GM21447 (cell line): ENCODE data around the gene CAB39L.
"Not testable (repeated sequence)": the region's sequence is repeated elsewhere in the genome, so short reads cannot be mapped to it uniquely, and the experiment has no call there.

Experiments
- ATAC-seq: cut with Tn5 transposase; IDR thresholded peaks from one replicate; pipeline ENCODE4 v1.9.1; 2021; ENCODE audit not compliant: unreplicated experiment

The CAB39L gene

DNA sequence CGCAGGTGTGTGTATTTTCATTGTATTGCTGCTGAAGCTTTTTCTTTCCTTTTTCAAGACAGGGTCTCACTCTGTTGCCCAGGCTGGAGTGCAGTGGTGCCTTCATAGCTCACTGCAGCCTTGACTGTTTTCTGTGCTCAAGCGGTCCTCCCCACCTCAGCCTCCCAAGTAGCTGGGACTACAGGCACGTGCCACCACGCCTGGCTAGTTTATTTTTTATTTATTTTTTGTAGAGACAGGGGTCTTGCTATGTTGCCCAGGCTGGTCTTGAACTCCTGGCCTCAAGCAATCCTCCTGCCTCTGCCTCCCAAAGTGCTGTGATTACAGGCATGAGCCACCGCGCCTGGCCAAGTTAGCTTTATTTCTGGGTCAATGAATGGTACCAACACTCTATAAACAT is 149.1 kb downstream of the CAB39L start:
- not testable (repeated sequence) for ATAC-seq

DNA sequence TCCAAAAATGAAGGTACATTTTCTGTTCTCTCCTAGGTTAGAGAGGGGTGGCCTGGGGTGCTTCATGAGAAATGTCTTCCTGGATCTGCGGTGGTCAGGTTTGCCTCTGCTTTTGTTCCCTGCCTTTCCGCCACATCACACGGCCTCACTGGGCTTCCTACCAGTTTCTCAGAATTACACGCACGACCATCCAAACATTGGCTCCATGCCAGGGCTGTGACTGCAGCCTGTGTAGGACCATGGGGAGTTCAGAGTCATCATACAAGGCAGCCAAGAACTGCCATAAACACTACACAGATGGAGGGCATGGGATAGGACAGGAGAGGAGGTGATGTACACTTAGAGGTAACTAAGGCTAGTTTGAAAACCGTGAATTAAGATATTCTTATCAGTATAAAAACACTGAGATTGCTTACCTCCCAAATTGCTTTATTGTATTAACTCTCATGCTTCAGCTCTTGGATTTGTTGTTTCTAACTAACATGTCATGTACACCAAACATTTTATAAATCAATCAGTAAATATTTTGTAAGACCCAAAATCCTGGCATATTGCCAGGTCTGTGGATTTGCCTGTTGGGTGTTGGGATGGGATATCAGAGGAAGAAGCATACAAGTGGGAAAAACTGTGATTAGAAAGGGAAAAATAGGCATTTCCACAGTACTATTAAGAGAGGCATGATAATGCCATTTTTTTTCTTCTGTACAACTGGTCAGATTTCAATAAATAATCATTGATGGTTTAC is 150.9 kb downstream of the CAB39L start:
- ATAC-seq: no peak

GRCh38 chr13:49288458-49288857 is 155.4 kb downstream of the CAB39L start:
- ATAC-seq: no peak

GRCh38 chr13:49287995-49288394 is 155.9 kb downstream of the CAB39L start:
- no peak for ATAC-seq

- ATAC-seq: no peak
Observed at GRCh38 chr13:49279885-49280284, 164.0 kb downstream of the CAB39L start.

- ATAC-seq: no peak
Observed at GRCh38 chr13:49279112-49279511, 164.8 kb downstream of the CAB39L start.

GRCh38 chr13:49278211-49278610 is 165.7 kb downstream of the CAB39L start:
- ATAC-seq: no peak

- ATAC-seq: no peak
Observed at GRCh38 chr13:49272296-49272695, 171.6 kb downstream of the CAB39L start.

DNA sequence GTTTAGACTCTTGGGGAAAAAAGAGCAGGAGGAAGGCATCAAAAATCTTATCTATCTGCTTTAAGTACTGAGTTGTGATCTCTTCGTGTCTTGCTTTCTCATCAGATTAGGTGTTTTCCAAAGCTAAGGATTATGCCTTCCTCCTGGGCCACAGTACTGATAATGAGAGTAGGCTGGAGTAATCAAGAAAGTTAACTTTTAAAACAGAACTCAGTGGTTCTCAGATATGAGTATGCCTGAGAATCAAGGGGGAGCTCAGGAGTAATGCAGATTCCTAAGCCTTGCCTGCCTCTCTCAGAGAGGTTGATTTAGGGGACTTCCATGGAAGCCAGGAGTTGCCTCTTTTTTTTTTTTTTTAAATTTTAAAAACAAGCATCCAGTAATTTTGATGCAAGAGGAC is 172.6 kb downstream of the CAB39L start:
- no peak for ATAC-seq

DNA sequence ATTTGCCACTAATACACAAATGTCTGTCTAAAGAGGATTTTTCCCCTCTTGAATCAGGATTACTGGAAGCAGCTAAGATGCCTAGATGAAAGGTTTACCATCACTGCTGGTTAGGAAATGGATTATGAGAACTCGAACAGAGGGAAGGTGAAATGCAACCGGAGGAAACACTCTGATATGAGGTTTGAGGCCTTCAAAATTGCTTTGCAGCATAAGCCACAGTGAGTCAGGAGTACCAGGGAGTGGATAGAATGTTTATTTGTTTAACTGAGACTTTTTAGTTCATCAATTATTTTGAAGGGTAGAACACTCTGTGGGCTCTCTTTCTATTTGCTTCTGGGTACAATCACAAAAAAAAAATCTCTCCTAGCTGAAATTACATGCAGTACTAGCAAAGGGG is 178.0 kb downstream of the CAB39L start:
- no peak for ATAC-seq

- no peak for ATAC-seq
Observed at GRCh38 chr13:49262634-49263033, 181.2 kb downstream of the CAB39L start.

DNA sequence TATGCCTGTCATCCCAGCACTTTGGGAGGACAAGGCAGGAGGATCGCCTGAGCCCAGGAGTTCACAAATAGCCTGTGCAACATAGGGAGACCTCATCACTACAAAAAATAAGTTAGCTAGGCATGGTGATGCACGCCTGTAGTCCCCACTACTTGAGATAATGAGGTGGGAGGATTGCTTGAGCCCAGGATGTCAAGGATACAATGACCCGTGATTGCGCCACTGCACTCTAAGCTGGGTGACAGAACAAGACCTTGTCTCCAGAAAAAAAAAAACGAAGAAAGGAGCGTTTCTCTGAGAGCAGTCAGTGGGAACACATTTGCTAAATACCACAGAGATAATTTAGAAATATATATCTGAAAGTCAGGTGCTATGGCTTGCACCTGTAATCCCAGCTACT is 184.3 kb downstream of the CAB39L start:
- ATAC-seq: no peak
